Effector CD8-positive, alpha-beta T cell (primary cell): ENCODE results near the gene DSPP.
"Not testable (repeated sequence)": the region's sequence is repeated elsewhere in the genome, so short reads cannot be mapped to it uniquely, and the experiment has no call there.

Experiments used
- DNase-seq: peaks from one replicate; lab custom pipeline; 2025; lab: John Stamatoyannopoulos, UW
- total RNA-seq, 4 experiments: gene quantifications; one replicate each; lab custom pipeline; 2026; lab: John Stamatoyannopoulos, UW

The DSPP gene
- 0 reads per million in 4 experiments for total RNA-seq

GRCh38 chr4:87608229-87608628, at the start of gene DSPP:
TSS of gene DSPP (plus strand) at chr4:87608529. CDS start at chr4:87610909, 2,380 bp downstream.
- DNase-seq, result no peak

DNA sequence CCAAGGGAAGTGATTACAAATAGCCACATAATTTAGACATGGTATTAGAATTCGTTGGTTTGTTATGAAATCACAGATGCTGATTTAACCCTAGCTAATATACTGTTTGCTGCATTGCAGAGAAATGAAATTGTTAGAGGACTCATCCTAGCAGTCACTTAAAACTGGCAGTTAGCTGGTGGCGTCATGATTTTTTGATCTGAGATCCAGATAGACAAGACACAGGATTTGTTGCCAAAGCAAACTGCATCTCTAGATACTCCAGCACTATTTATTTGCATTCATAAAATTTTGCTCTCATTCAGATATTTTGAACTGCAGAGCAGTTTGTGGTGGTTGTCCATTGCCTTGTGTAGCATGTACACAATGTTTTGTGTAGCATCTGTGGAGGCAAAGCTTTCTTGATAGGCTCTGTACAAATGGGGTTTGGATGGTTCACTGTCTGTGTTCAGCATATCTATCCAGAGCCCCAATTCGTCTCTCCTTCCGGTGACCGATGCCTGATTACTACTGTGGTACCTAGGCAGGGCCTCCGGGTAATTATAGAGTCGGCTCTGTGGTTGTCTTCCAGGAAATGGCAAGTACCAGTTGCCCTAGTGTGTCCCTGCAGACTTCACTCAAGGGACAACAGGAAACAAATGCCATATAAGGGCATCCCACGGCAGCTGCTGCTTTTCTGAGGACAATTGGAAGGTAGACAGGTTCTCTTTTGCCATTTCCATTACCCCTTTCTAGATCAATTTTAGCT, 49.1 kb upstream of the DSPP start:
- DNase-seq, result peak; percentile 3

DNA sequence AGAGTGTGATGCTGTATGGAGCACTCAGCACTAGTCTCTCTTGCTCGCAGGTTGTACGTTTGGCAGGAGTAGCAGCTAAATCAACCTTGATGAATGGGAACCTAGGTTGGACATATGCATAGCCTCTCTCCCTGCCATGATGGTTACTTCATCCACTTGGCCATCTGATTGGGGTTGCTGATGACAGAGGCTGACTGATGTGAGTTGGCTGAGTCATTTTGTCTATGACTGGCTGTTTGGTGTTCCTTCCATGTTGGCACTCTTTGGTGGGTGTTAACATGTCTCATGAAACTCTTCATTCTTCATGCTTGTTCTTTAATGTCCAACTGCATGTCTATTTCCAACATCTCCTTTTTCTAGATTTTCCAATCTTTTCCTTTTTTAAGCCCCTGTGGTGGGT, 47.5 kb upstream of the DSPP start:
- DNase-seq, result no peak

DNA sequence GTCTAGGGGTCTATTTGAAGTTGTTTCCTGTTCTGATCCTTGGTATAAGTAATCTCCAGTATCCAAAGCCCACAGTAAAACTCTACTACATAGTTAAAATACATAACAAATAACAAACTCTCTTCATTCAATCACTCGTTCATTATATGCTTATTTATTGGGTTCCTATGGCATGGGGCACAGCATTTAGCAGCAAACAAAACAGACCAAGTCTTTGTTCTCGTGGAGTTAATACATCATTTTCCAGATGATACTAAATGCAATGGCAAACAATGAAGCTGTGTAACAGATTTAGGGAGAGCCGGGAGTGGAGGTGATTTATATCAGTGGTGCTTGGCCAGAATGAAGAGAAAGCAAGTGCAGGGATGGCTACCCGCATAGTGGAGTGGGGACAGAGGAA, 42.6 kb upstream of the DSPP start:
- DNase-seq, result no peak

GRCh38 chr4:87566276-87566675, 42.1 kb upstream of the DSPP start:
- no peak for DNase-seq

DNA sequence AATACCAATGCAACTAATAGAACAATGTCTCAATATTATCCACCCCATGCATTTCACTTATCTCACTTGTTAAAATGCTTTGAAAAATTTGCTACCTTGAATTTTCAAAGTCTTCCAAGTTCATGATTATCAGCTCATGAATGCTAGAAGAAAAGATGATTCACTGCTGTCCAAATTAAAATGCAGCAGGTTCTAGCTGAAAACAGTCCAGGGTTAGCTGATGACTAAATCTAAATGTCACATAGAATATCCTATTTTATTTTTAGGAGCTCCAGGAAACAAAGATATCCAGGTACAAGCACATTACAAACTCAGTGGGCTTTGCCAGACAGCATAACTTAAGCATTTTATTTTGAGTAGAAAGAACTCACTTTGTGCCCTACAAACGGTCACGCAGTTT, 41.1 kb upstream of the DSPP start:
- no peak for DNase-seq

DNA sequence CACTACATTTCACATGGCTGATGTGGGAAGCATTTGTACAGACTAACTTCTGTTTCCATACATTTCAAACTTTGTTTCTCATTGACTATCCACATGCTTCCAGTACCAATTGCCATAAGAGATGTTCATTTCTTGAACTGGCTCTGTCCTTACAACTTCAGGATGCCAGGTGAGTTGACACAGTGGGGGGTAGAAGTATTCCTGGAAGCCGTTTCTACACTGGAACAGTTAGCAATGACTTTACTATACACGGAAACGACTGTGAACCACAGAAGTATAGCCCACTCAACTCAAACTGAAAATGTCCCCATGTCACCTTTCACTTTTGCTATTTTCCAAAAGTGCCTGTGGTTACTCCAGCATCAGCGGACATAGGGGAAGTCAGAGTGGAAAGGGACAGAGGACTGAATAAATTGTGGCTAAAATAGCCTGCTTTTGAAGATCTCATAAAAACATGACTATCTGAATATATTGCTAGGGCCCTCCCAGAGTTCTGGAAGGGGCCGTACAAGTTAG, 38.0 kb upstream of the DSPP start:
- DNase-seq, result no peak

- not testable (repeated sequence) for DNase-seq
Observed at GRCh38 chr4:87574376-87574775, 34.0 kb upstream of the DSPP start.

DNA sequence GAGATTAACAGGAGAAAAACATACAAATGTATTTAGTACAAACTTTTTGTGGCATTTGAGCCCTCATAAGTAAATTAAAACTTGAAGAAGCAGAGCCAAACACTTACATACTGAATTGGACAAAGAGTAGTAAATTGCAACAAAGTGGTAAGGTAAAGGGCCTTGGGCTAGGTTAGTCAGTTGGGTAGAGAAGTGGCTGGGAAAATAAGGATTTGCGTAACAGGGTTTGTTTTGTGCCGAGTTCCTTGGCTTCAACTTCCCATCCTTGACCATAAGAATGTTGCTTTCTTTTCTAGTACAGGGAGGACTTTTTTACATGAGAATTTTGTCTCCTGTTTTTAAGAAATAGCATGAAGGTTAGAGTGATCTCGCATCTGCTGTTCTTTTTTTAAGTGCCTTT, 33.3 kb upstream of the DSPP start:
- DNase-seq, result no peak

DNA sequence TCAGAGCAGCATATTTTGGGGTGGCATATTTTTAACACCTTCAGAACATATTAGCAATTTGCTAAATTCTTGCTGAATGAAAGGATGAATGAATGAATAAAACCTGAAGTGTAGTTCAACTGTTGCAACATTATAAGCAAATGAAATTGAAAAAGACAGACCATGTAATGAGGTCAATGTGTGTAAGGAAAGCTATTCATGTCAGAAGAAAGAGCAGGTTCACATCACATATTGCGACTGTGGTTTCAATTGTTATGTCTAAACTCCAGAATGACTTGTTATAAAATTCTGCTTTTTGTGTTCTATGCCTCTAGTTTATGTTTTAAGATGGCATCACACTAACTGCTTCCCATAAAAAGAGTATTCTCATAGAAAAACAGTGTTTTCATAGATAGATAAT, 32.9 kb upstream of the DSPP start:
- DNase-seq, result no peak

GRCh38 chr4:87575983-87576382, 32.3 kb upstream of the DSPP start:
- DNase-seq, result no peak

- no peak for DNase-seq
Observed at GRCh38 chr4:87579478-87579877, 28.9 kb upstream of the DSPP start.

GRCh38 chr4:87580057-87580456, 28.3 kb upstream of the DSPP start:
- no peak for DNase-seq

- DNase-seq, result no peak
Observed at GRCh38 chr4:87584222-87584908, 24.0 kb upstream of the DSPP start.

DNA sequence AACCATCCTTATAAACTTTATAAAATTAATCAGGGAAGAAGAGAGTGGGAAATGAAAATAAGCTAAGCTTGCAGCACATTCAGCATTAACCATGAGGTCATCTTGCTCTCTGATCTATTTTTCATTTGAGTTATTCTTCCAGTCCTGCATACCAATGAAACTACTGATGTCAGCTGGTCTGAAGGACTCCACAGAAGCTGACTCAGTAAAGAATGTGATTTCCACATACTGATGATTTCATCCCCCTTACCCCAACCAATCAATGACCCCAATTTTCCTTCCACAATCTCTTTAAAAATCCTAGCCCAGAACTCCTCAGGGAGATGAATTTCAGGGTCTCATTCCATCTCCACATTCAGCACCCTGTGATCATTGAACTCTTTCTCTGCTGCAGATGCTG, 18.8 kb upstream of the DSPP start:
- no peak for DNase-seq

DNA sequence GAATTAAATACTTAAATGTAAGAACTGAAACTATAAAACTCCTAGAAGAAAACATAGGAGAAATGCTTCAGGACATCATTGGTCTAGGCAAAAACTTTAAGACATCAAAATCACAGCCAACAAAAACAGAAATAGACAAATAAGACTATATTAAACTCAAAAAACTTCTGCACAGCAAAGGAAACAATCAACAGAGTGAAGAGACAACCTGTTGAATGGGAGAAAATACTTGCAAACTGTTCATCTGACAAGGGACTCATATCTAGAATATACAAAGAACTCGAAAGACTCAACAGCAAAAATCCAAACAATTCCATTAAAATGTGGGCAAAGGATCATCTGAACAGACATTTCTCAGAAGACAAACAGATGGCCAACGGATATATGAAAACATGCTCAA, 16.2 kb upstream of the DSPP start:
- DNase-seq, result no peak

DNA sequence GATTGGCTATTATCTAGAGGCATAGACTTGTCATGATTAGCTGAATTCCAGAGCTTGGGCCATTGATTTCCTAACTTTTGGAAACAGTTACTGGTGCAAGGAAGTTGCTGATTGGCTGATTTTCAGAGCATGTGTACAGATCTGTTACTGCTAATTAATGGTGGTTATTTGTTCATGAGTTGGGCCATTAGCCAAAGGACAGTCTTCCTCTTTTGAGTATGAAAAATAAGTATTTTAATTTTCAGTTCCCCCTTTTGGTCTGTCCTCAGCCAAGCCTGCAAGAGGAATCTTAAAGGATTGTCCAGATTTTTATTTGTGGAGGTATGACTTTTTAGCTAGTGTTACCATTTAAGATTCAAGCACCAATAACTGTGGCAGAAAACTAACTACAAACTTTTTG, 7.0 kb upstream of the DSPP start:
- no peak for DNase-seq

GRCh38 chr4:87614292-87614890, 6.1 kb downstream of the DSPP start:
- no peak for DNase-seq

DNA sequence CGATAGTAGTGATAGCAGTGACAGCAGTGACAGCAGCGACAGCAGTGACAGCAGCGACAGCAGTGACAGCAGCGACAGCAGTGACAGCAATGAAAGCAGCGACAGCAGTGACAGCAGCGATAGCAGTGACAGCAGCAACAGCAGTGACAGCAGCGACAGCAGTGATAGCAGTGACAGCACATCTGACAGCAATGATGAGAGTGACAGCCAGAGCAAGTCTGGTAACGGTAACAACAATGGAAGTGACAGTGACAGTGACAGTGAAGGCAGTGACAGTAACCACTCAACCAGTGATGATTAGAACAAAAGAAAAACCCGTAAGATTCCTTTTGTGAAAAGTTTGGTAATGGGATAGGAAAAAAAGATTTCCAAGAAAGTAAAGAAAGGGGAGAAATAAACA, 7.9 kb downstream of the DSPP start:
- DNase-seq, result no peak

DNA sequence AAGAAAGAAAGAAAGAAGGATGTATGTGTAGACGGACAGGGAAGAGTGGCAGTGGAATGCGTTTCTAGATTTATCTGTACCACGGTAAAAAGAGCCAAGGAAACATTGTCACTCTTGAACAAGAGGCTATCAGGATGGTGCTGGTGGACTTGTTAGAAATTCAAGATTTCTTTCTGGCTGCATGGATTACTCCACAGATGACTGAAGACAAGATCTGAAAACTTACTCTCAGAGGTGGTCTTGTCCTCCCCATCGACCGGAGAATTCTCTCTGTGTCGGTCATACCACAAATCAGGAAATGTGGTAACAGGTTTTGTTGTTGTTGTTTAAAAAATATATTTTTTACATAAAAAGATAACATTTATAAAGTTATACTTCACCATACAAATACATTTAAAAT, 11.8 kb downstream of the DSPP start:
- no peak for DNase-seq

- DNase-seq, result no peak
Observed at GRCh38 chr4:87620491-87620890, 12.2 kb downstream of the DSPP start.

DNA sequence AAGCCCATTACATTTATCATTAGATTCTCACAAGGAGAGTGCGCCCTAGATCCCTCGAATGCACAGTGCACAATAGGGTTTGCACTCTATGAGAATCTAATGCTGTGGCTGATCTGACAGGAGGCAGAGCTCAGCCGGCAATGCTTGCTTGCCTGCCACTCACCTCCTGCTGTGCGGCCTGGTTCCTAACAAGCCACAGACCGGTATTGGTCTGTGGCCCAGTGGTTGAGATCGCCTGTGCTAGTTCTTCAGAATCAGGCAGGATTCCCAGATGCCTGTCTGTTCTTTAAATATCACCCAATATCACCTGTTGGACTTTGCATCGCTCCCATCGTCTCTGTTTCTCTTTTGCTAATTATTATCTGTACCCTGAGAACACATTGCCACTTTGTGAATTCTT, 14.0 kb downstream of the DSPP start:
- no peak for DNase-seq

DNA sequence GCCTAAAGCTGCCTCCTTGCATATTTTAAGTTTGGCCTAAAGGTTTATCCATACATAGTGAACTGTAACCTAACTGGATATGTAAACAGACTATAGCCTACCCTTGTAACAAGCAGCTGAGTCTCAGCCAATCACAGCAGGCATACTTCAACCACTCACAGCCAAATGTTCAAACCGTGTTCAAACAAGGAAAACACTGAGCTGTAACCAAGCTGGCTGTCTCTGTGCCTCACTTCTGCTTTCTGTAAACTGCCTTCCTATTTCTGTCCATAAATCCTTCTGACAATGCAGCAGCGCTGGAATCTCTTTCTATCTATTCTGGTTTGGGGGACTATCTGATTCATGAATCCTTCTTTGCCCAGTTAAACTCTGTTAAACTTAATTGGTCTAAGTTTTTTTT, 16.4 kb downstream of the DSPP start:
- DNase-seq, result no peak
